GM19463 (cell line): ENCODE measurements around the gene DGKZ.

Source experiments
- ATAC-seq: cut with Tn5 transposase; IDR thresholded peaks from one replicate; pipeline ENCODE4 v1.9.1; 2021; ENCODE audit warnings: mild to moderate bottlenecking, moderate library complexity; ENCODE audit not compliant: unreplicated experiment

DGKZ gene

GRCh38 chr11:46391578-46392420 lies 44.5 kb downstream of the DGKZ start, which contains the start of gene CHRM4:
CHRM4 (minus strand) TSS chr11:46391776; CDS start chr11:46386557, 5,219 bp downstream.
- ATAC-seq = peak; percentile 18

DNA sequence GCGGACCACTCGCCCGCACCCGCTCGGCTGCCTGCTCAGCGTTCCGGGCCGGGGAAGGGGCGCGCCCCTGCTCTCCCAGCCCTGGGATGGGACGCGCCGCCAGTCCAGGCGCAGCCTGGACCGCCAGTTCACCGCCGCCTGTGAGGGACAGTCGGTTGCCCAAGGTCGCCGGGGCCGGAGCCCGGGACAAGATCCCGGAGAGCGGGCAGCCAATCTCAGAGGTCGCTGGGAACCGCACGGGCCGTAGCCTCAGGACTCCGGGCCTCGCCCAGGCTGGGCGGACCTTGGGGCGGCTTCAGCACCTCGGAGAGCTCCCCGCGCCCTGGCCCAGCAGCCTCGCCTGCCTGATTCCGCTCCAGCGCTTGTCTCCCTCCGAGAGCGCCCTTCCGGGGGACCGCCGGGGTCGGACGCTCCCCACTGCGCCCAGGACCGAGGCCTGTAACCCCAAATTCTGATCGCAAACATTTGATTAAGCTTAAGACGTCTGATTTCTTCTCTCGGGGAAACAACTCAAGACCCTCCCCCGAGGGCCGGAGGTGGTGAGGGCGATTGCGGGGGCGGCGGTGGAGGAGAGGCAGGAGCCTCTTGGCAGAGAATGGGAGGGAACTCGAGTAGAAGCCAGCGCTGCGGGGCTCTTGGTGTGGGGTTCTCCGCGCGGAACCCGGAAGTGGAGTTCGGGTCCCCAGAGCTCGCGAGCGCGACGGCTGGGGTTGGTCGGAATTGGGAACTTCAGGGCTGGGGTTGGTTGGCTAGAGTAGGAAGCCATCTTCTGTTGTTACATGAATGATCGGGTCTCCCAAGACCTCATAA lies 45.4 kb downstream of the DGKZ start:
- peak; percentile 64 for ATAC-seq

GRCh38 chr11:46393231-46393616 lies 46.0 kb downstream of the DGKZ start:
- ATAC-seq = no peak

DNA sequence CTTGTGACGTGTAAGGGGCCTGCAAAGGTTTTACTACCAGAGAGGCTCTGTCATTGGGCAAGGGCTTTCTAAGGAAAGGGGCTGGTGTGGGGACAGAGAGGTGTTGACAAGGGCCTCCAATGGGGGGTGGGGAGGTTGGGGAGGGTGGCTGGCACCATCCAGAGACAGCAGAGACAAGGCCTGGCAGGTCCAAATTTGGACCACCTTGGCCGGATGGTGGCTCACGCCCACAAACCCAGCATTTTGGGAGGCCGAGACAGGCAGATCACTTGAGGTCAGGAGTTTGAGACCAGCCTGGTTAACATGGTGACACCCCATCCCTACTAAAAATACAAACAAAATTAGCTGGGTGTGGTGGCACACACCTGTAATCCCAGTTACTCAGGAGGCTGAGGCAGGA lies 46.5 kb downstream of the DGKZ start:
- no peak for ATAC-seq

DNA sequence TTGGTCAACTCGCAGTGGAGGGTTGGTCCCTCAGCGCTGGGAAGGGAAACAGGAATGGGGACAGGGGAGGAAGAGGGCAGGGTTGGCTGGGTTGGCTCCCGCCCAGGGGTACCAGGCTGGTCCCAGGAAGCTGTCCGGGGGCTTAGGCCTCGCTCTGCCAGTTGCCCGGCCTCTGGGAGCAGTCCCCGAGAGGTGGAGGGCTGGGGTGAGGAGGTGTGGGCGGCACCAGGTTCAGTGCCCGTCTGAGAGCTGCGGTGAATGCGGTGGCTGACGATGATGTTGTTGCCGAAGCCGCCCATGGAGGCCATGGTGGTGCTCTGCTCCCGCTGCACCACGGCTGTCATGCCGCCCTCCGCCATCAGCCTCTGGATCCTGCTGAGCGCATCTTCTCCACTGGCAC lies 50.3 kb downstream of the DGKZ start:
- no peak for ATAC-seq

- ATAC-seq = no peak
Observed at GRCh38 chr11:46402957-46403902, 56.0 kb downstream of the DGKZ start.

DNA sequence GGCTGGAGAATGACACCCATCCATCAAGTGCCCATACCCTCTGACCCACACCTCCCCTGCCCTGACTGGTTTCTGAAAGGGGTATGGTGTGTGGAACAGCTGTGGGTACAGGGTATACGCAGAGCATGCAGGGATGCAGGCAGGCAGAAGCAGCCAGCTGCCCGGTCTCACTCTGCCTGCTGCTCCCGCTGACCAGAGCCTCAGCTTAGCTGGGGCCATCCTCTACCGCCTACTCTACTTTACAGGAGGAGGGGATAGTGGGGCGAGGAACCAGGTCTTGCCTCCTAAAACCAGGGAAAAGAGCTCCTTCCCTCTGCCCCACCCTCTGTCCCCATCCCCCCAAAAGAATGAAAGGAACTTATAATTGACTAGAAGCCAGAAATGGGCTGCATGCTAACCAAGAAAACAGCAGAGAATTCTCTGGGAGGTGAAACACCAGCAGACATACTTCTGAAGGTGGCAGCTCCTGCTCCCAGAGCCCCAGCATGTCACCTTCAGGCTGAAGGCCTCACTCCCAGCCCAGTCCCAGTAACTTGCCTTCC lies 57.3 kb downstream of the DGKZ start:
- ATAC-seq = no peak

DNA sequence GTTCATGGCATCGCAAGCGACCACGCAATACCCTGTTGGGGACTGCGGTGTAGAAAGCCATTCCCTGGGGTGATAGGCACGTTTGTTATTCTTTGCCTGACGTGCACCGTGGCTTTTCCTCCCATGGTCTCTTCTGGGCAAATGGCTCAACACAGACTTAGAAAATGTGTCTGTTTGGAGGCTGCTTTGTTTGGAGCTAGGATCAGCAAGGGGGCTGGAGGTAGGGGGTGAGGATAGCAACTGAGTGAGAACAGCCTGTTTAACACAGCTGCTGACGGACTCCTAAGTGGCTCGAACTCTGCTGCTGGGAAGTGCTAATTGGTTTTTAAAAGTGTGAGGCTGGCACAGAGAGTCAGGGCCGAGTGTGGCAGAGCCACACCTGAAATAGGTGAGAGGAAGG lies 60.4 kb downstream of the DGKZ start:
- no peak for ATAC-seq

- no peak for ATAC-seq
Observed at GRCh38 chr11:46408407-46408986, 61.2 kb downstream of the DGKZ start.

DNA sequence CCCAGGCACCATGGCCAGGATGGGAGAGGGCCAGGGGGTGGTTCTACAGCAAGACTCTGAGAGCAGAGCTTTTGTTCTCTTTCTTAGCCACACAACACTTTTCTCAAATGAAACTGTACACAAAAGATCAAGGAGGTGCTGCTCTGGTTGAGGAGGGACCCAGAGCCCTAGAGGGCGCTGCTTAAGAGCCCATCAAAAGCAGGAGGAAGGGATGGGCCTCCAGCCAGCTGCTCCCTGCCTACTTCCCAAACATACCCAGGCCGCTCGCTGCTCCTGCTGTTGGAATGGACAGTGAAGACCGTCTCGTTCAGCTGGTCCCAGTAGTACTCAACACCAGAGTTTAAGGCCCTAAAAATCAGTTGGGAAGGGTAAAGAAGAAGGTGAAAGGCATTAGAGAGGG lies 62.8 kb downstream of the DGKZ start:
- ATAC-seq = no peak

- no peak for ATAC-seq
Observed at GRCh38 chr11:46413760-46414465, 66.7 kb downstream of the DGKZ start.

GRCh38 chr11:46414466-46414796 lies 67.2 kb downstream of the DGKZ start:
- ATAC-seq = no peak

- no peak for ATAC-seq
Observed at GRCh38 chr11:46414879-46415278, 67.6 kb downstream of the DGKZ start.

DNA sequence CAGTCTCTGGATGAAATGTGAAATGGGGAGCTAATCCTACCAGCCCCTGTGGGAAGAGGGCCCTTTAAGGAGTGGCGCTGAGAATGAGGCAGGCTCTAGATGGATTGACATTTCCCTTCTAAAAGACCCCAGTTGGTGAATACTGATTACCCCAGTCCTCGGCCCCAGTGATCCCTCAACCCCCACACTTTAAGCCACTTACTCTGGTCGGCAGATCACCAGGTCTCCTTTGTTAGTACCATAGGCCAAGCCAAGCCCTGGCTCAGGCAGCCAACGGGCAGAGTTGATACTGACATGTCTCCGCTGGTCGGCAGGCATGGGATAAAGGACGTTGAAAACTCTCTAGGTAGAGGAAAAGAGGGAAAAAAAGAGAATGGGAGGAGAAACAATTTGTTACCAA lies 70.4 kb downstream of the DGKZ start:
- ATAC-seq = no peak

DNA sequence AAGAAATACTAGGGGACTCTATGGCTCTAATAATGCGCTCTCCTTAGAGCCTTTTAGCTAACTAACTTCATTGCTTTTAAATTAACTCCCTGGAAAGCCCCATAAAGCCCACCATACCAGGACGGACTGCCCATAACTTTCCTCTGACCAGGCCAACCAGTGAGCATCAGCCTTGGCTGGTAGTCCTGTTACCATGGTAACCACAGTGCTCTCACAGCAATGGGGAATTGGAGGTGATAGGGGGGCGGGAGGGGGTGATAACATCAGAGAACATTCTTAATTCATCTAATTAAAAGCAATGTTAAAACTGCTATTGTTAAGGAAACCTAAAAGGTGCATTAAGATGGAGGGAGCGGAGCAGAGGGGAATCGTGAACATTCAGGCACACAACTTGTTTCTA lies 71.5 kb downstream of the DGKZ start:
- ATAC-seq = no peak

DNA sequence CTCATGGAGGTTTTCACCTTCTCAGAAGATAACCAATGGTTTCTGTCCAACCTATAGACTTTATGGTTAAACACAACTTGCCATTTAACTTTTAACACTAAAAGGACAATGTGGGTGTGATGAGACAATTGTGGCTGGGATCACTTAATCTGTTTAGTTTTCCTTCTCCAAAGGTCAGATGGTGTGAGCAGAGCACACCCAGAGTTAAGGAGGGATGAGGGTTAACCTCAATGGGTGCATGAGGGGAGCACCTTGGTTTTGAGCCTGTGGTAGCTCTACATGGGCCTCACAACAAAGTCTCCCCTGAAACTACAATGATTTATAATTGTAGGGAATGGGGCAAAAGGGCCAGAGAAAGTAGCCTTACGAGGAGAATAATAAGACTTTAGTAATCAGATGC lies 73.2 kb downstream of the DGKZ start:
- no peak for ATAC-seq

DNA sequence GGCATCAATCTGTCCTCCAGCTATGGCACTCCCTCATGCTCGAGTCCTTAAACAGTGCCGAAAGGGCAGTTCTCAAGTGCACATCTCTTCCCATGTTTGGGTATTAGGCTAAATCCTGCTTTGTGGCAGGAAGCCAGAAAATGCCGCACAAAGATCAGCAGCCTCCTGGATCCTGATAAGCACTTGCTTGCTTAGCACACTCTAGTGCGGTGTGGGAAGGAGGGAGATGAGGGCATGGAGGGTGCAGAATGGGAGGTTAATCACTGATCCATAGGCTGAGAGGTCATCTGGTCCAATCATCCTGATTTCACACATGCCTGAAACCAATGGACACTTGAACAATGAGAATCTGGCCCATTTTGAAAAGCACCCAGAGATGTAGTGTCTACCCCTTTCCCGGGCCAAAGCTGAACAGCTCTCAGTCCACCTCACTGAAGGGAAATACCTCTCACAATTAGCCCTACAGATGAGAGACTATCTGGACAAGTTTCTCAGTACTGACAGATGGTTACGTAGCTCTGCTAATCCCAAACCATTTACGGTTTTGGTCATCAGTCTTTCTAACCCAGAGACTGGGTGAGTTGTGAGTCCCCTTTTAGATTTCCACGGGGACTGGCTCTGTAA lies 74.1 kb downstream of the DGKZ start:
- no peak for ATAC-seq

DNA sequence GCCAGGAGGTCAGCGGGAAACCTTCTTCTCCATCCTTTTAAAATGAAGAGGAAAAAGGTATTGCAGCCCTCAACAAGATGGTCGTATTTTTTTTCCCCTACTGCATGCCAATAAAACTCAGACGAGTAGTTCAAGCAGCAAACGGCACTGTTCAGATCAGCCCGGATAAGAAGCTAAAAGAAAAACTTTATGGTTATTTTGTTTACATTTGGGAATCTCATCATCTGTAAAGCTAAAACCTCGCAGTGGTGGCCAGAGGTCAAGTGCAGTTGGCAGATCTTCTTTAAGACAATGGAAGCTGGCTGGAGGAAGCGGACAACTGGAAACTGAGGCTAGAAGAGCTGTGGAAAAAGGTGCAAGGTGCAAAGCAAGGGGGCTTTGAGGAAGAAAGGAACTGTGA lies 75.3 kb downstream of the DGKZ start:
- ATAC-seq = no peak

GRCh38 chr11:46426233-46426991 lies 79.1 kb downstream of the DGKZ start:
- ATAC-seq = no peak
